H1 (cell line): ENCODE results near the gene SGMS2. TPM values are rescaled to one million over a fixed set of nuclear protein-coding genes. Genes with fewer than 3 reads are reported as not detected.

Source experiments
- CEBPB ChIP-seq: IDR thresholded peaks from 2 replicates; pipeline ENCODE4 v1.6.1; 2012; ENCODE audit warnings: low read depth, low read length
- CHD7 ChIP-seq: fragments of 300-600 bp; sonication (generic); IDR thresholded peaks from 2 replicates; pipeline ENCODE4 v1.7.1; 2012; ENCODE audit warnings: low read length, moderate library complexity, mild to moderate bottlenecking, inconsistent platforms; ENCODE audit not compliant: insufficient replicate concordance
- CTBP2 ChIP-seq: IDR thresholded peaks from 2 replicates; pipeline ENCODE4 v1.7.0; 2011; ENCODE audit warnings: borderline replicate concordance, mild to moderate bottlenecking, moderate library complexity, mixed read lengths, low read length; ENCODE audit not compliant: insufficient read depth, insufficient read length
- CTCF ChIP-seq, 3 experiments: IDR thresholded peaks; 1 replicate in 2 of 3; 2 replicates in 1 of 3; pipeline versions ENCODE4 v1.5.1 to v1.6.1; 2011; ENCODE audit warnings: low read length in 3 of 3, mild to moderate bottlenecking in 3 of 3, inconsistent platforms in 2 of 3, low read depth in 1 of 3, moderate library complexity in 1 of 3; ENCODE audit not compliant: insufficient read depth in 1 of 3; ENCODE audit errors: control extremely low read depth in 1 of 3
- E2F6 ChIP-seq: IDR thresholded peaks from 2 replicates; pipeline ENCODE4 v1.6.1; 2012; ENCODE audit warnings: inconsistent platforms
- EP300 ChIP-seq, 2 experiments: IDR thresholded peaks; 1 replicate in 1 of 2; 2 replicates in 1 of 2; pipeline ENCODE4 v1.6.1; 2011 to 2012; ENCODE audit warnings: low read depth in 2 of 2, low read length in 2 of 2, mild to moderate bottlenecking in 2 of 2, borderline replicate concordance in 1 of 2, inconsistent platforms in 1 of 2, moderate library complexity in 1 of 2
- NANOG ChIP-seq: IDR thresholded peaks from 2 replicates; pipeline ENCODE4 v1.6.1; 2011; ENCODE audit warnings: low read length, low read depth, mild to moderate bottlenecking, inconsistent platforms; ENCODE audit not compliant: insufficient read depth, poor library complexity, severe bottlenecking
- POLR2A ChIP-seq, 2 experiments: IDR thresholded peaks; 1 replicate in 1 of 2; 2 replicates in 1 of 2; pipeline ENCODE4 v1.6.1; 2011; ENCODE audit warnings: low read depth in 2 of 2, low read length in 2 of 2, mild to moderate bottlenecking in 2 of 2; ENCODE audit errors: control extremely low read depth in 1 of 2
- polyA plus RNA-seq, 7 experiments: library from polyadenylated mRNA; depleted of rRNA in 3 of 7; stranded (reverse) in 5 of 7; unstranded in 2 of 7; fragments of >200 nt in 5 of 7; fragments of 200-250 nt in 2 of 7; gene quantifications; 1 replicate in 5 of 7; 2 replicates in 1 of 7; 4 replicates in 1 of 7; pipeline versions ENCODE4 v1.2.1 to v1.2.3, GENCODE V29; 2011 to 2013; ENCODE audit warnings: missing spikeins in 2 of 7, mixed read lengths in 2 of 7
- total RNA-seq: library from RNA; stranded (reverse); fragmentation: NEBNext Ultra II Directional; extraction: Animal tissue kit (Norgen Biotek cat#: 25700); gene quantifications from 2 replicates; pipeline ENCODE4 v1.2.1, GENCODE V29; 2021

Gene SGMS2
- total and polyA plus RNA-seq, 2 of the 8 experiments (the other 6 are each of a cell fraction or from before 2014, with no cell fraction given): 0.04 to 1.3 TPM

- TF ChIP-seq CHD7 (no peak), CTCF (IDR thresholded peaks at IDR 0.05; ENCODE audit: control extremely low read depth in 1 of 3, insufficient read depth in 1 of 3, low read depth in 1 of 3, low read length in 3 of 3) (no peak), E2F6 (no peak), CEBPB (no peak), CTBP2 (no peak), NANOG (no peak), EP300 (IDR thresholded peaks at IDR 0.05; ENCODE audit: borderline replicate concordance in 1 of 2, low read depth in 2 of 2, low read length in 2 of 2) (no peak), POLR2A (IDR thresholded peaks at IDR 0.05; ENCODE audit: control extremely low read depth in 1 of 2, low read depth in 2 of 2, low read length in 2 of 2) (no peak)
Observed at GRCh38 chr4:107835406-107835805, 10.7 kb downstream of the SGMS2 start (continued).
